Kidney (tissue), 14 donors: ENCODE data around the gene CTTNBP2NL. TPM values are rescaled to one million over a fixed set of nuclear protein-coding genes. Genes with fewer than 3 reads are reported as not detected.

ENCODE experiments used
- DNase-seq, 5 donors: peaks; one replicate each; pipeline ENCODE4 v3.0.0-alpha.2; 2013 to 2020
- FAIRE-seq: peaks from 2 replicates; lab custom pipeline; 2012; peaks lifted over from hg19 to GRCh38; lab: Jason Lieb, UNC
- H3K27ac ChIP-seq, 2 donors: one replicate each; pipeline ENCODE4 v1.7.0; 2013; ENCODE audit warnings: low read depth in 2 of 2, low read length in 2 of 2, inconsistent platforms in 1 of 2
- H3K27me3 ChIP-seq: one replicate; pipeline ENCODE4 v1.7.1; 2013; ENCODE audit warnings: low read length, inconsistent platforms; ENCODE audit not compliant: control insufficient read depth, insufficient read depth
- H3K36me3 ChIP-seq, 3 donors: one replicate each; pipeline versions ENCODE4 v1.7.0 to v1.7.1; 2013; ENCODE audit warnings: low read length in 3 of 3, control low read depth in 1 of 3, inconsistent platforms in 1 of 3; ENCODE audit not compliant: insufficient read depth in 3 of 3, control insufficient read depth in 2 of 3
- H3K4me1 ChIP-seq, 3 donors: one replicate each; pipeline versions ENCODE4 v1.7.0 to v1.7.1; 2013; ENCODE audit warnings: low read length in 3 of 3, inconsistent platforms in 1 of 3, low read depth in 1 of 3; ENCODE audit not compliant: control insufficient read depth in 2 of 3, insufficient read depth in 2 of 3
- H3K4me3 ChIP-seq, 3 donors: one replicate each; pipeline versions ENCODE4 v1.7.0 to v1.8.1; 2013; ENCODE audit warnings: low read length in 3 of 3, control low read depth in 1 of 3, inconsistent platforms in 1 of 3
- H3K9ac ChIP-seq, 3 donors: one replicate each; pipeline versions ENCODE4 v1.7.0 to v1.7.1; 2013; ENCODE audit warnings: low read length in 3 of 3, control low read depth in 1 of 3, inconsistent platforms in 1 of 3
- H3K9me3 ChIP-seq, 3 donors: one replicate each; pipeline versions ENCODE4 v1.7.0 to v1.7.1; 2013; ENCODE audit warnings: low read length in 3 of 3, control low read depth in 1 of 3, inconsistent platforms in 1 of 3; ENCODE audit not compliant: control insufficient read depth in 2 of 3, insufficient read depth in 1 of 3
- CTCF ChIP-seq: IDR thresholded peaks from 3 replicates; pipeline ENCODE4 v1.5.1; 2012; ENCODE audit warnings: mild to moderate bottlenecking, moderate library complexity, borderline replicate concordance; ENCODE audit not compliant: insufficient read depth; ENCODE audit errors: extremely low read depth
- intact Hi-C: fragments of 100-400 bp; cut with DNase I; formaldehyde crosslinking; loops from one replicate; pipeline ENCODE4 v1.11.1; 2022
- polyA plus RNA-seq: library from polyadenylated mRNA; stranded (reverse); fragments of 350-450 nt; fragmentation: Illumina TruSeq; extraction: RNeasy Lipid Tissue Mini Kit (QIAGEN cat#74804); gene quantifications from one replicate; pipeline ENCODE4 v1.2.3, GENCODE V29; 2014; ENCODE audit warnings: low read depth, low replicate concordance; ENCODE audit not compliant: insufficient read depth
- total RNA-seq: library from RNA; stranded (reverse); fragmentation: NEBNext Ultra II Directional; extraction: Animal tissue kit (Norgen Biotek cat#: 25700); gene quantifications from one replicate; pipeline ENCODE4 v1.2.1, GENCODE V29; 2021
- donor health status: control.
- donor health status: control.
- donor health status: control.
- donor health status: control.
- donor health status: control.
- donor health status: DM: yes; HTN: yes; CAD: no.
- donor health status: Normal renal cell carcinoma (clear cell type).

CTTNBP2NL gene
- total and polyA plus RNA-seq, 2 donors from 2014 or later, result 6.7 to 65.4 TPM

- TF ChIP-seq CTCF, result no peak
- no peak for FAIRE-seq
- no peaks in the 10 kb centered on the region for H3K9me3 ChIP-seq
- intact Hi-C loops, result loop anchor here (10.0 kb wide), 1 partner anchor 93 kb away; no protein-coding TSS in a partner anchor
- no peaks in the 10 kb centered on the region for H3K27me3 ChIP-seq
- H3K9ac ChIP-seq, result no peak overlapping the region
- H3K27ac ChIP-seq, result no peak overlapping the region
- DNase-seq, result no peak
- no peak overlapping the region for H3K4me3 ChIP-seq
- H3K36me3 ChIP-seq, result no peaks in the 10 kb centered on the region
- no peaks in the 10 kb centered on the region for H3K4me1 ChIP-seq
These were observed 14.5 kb upstream of the CTTNBP2NL start for GRCh38 chr1:112381324-112382076.

- Histone ChIP-seq H3K9ac (no peak overlapping the region), H3K27me3 (no peaks in the 10 kb centered on the region), H3K27ac (no peak overlapping the region), H3K9me3 (no peaks in the 10 kb centered on the region), H3K4me3 (no peak overlapping the region), H3K4me1 (no peaks in the 10 kb centered on the region), H3K36me3 (no peaks in the 10 kb centered on the region)
- no peak for TF ChIP-seq CTCF
- DNase-seq, result no peak
- intact Hi-C loops, result loop anchor here (10.0 kb wide), 1 partner anchor 91 kb away; no protein-coding TSS in a partner anchor
- FAIRE-seq, result no peak
These were observed 12.1 kb upstream of the CTTNBP2NL start for GRCh38 chr1:112383759-112384370.

DNA sequence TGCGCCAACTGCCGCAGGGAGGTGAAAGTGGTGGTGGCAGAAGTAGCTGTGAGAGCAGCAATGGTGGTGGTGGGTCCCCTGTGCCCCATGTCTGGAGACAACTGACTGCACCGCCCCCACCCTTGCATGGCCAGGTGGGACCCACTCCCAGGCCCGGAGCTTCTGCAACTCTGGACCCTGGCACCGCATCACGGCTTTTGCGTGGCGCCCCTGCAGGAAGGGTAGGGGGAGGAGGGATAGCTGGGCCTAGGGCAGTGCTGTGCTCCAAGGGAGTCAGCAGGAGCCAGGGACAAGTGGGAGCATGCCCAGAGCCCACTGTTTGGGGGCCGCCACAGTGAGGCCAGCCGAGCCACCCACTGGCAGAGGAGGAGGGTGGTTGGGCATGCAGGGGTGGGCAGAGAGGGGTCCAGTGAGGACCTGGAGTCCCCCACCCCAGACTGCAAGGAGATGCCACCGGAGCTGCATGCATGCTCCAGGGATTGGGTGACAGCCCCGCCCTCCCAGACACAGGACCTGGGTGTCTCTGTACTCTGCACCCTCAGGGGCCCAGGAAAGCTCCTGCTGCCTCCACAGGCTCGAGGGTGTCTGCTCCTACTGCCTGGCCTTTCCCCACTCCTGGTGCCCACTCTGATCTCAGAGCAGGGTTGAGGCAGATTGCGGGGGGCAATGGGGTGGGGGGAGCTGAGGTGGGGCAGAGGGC lies 9.8 kb upstream of the CTTNBP2NL start:
- peak in 1 of 5 donors; percentile 74 for DNase-seq
- TF ChIP-seq CTCF, result no peak
- intact Hi-C loops, result loop anchor here (10.0 kb wide), 1 partner anchor 89 kb away; no protein-coding TSS in a partner anchor
- Histone ChIP-seq H3K9ac (no peak overlapping the region), H3K36me3 (no peaks in the 10 kb centered on the region), H3K9me3 (no peaks in the 10 kb centered on the region), H3K27ac (no peak overlapping the region), H3K27me3 (no peaks in the 10 kb centered on the region), H3K4me3 (no peak overlapping the region), H3K4me1 (peaks cover 0 to 3% (median 0%) of the 10 kb centered on the region in 3 donors)
- FAIRE-seq, result no peak
